ENCODE results near the gene DOCK10. TPM values are rescaled to one million over a fixed set of nuclear protein-coding genes. Genes with fewer than 3 reads are reported as not detected.

DOCK10 gene
- polyA plus RNA-seq, 1 donor (not counting 4 experiments of a cell fraction or from before 2014, with no cell fraction given) = 2.5 TPM

- Histone ChIP-seq H3K4me1 (ENCODE audit: control insufficient read depth, extremely low read depth, insufficient read depth, low read length) (peaks cover 7% of the 10 kb centered on the region), H3K4me3 (ENCODE audit: control insufficient read depth in 2 of 3, extremely low read depth in 1 of 3, insufficient read depth in 2 of 3, low read depth in 1 of 3, low read length in 3 of 3) (peak overlapping the region in 2 of 3 experiments; percentile 13 to 34), H3K9me1 (ENCODE audit: control insufficient read depth, extremely low read depth, insufficient read depth, low read length) (no peaks in the 10 kb centered on the region), H3K9ac (ENCODE audit: control insufficient read depth, extremely low read depth, insufficient read depth, low read length) (no peak overlapping the region), H4K20me1 (ENCODE audit: control insufficient read depth, extremely low read depth, insufficient read depth, low read length) (no peaks in the 10 kb centered on the region), H3K36me3 (ENCODE audit: control insufficient read depth in 2 of 2, extremely low read depth in 1 of 2, insufficient read depth in 2 of 2, low read length in 2 of 2) (no peaks in the 10 kb centered on the region), H3K4me2 (ENCODE audit: control insufficient read depth, extremely low read depth, insufficient read depth, low read depth, low read length) (peak overlapping the region; percentile 67), H3K27me3 (ENCODE audit: control insufficient read depth, extremely low read depth, insufficient read depth, low read length) (no peaks in the 10 kb centered on the region), H2AFZ (ENCODE audit: control insufficient read depth, low read length) (peak overlapping the region; percentile 67), H3K27ac (ENCODE audit: control insufficient read depth, insufficient read depth, low read length) (no peak overlapping the region), H3K79me2 (ENCODE audit: control insufficient read depth, insufficient read depth, low read length) (no peaks in the 10 kb centered on the region), H3K9me3 (ENCODE audit: control insufficient read depth, low read depth, low read length) (no peaks in the 10 kb centered on the region)
- FAIRE-seq (peak; percentile 23), DNase-seq (ENCODE audit: low read depth, low spot score) (no peak)
- no peak for TF ChIP-seq CTCF (optimal IDR thresholded peaks at IDR 0.05 in 1 of 3, IDR thresholded peaks at IDR 0.05 in 1 of 3, conservative IDR thresholded peaks at IDR 0.05 in 1 of 3; ENCODE audit: extremely low read depth in 1 of 3, insufficient read depth in 2 of 3, low read length in 3 of 3)
- no peak for TF ChIP-seq EZH2 (IDR thresholded peaks at IDR 0.05; ENCODE audit: low read length)
- dilution Hi-C loops (cut with MboI; ENCODE audit: extremely low pct_ligation_motif_present, low sequenced_read_pairs) = no loop called here
Measured at GRCh38 chr2:224982910-224983711, 59.2 kb downstream of the DOCK10 start.

- Histone ChIP-seq H2AFZ (ENCODE audit: control insufficient read depth, low read length) (no peak overlapping the region), H3K4me2 (ENCODE audit: control insufficient read depth, extremely low read depth, insufficient read depth, low read depth, low read length) (no peak overlapping the region), H3K27ac (ENCODE audit: control insufficient read depth, insufficient read depth, low read length) (no peak overlapping the region), H3K9me1 (ENCODE audit: control insufficient read depth, extremely low read depth, insufficient read depth, low read length) (no peaks in the 10 kb centered on the region), H3K9me3 (ENCODE audit: control insufficient read depth, low read depth, low read length) (no peaks in the 10 kb centered on the region), H3K4me1 (ENCODE audit: control insufficient read depth, extremely low read depth, insufficient read depth, low read length) (peaks cover 7% of the 10 kb centered on the region), H4K20me1 (ENCODE audit: control insufficient read depth, extremely low read depth, insufficient read depth, low read length) (no peaks in the 10 kb centered on the region), H3K79me2 (ENCODE audit: control insufficient read depth, insufficient read depth, low read length) (no peaks in the 10 kb centered on the region), H3K27me3 (ENCODE audit: control insufficient read depth, extremely low read depth, insufficient read depth, low read length) (no peaks in the 10 kb centered on the region), H3K36me3 (ENCODE audit: control insufficient read depth in 2 of 2, extremely low read depth in 1 of 2, insufficient read depth in 2 of 2, low read length in 2 of 2) (no peaks in the 10 kb centered on the region), H3K4me3 (ENCODE audit: control insufficient read depth in 2 of 3, extremely low read depth in 1 of 3, insufficient read depth in 2 of 3, low read depth in 1 of 3, low read length in 3 of 3) (no peak overlapping the region), H3K9ac (ENCODE audit: control insufficient read depth, extremely low read depth, insufficient read depth, low read length) (no peak overlapping the region)
- TF ChIP-seq CTCF (optimal IDR thresholded peaks at IDR 0.05 in 1 of 3, IDR thresholded peaks at IDR 0.05 in 1 of 3, conservative IDR thresholded peaks at IDR 0.05 in 1 of 3; ENCODE audit: extremely low read depth in 1 of 3, insufficient read depth in 2 of 3, low read length in 3 of 3) (no peak), EZH2 (IDR thresholded peaks at IDR 0.05; ENCODE audit: low read length) (no peak)
- DNase-seq (ENCODE audit: low read depth, low spot score) = no peak
- FAIRE-seq = no peak
- dilution Hi-C loops (cut with MboI; ENCODE audit: extremely low pct_ligation_motif_present, low sequenced_read_pairs) = no loop called here
Measured at GRCh38 chr2:224982226-224982625, 60.0 kb downstream of the DOCK10 start.
